Activated CD4-positive, alpha-beta T cell treated with anti-CD3 and anti-CD28 coated beads for 4 hours (primary cell): ENCODE measurements around the gene TMEM256.
A peak's percentile ranks its signal among the peaks of the same experiment; 100 is the strongest.

Source experiments
- DNase-seq, 2 donors: peaks; one replicate each; pipeline ENCODE4 v3.0.0-alpha.2; 2020

TMEM256 gene

DNA sequence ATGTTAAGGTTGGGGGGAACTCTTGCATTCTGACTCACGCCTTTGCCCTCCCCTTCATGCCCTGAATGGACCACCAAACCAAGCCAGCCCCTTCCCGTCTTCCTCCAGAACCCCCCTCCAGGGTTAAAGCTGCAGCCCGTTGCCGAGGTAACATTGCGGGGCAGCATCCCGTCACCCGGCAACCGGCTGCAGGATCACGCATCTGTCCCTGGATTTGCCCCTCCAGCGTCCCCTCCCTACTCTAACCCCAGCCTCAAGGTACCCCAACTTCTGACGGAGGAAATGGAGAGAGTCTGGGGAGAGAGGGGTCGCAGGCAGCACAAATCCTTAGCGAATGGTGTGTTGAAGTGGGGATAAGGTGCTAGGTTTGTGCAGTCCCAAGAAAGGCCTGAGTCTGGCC is 3.2 kb upstream of the TMEM256 start:
- no peak for DNase-seq

- DNase-seq: no peak
Observed at GRCh38 chr17:7406235-7406825, 2.4 kb upstream of the TMEM256 start.

GRCh38 chr17:7405350-7406234 is 1.7 kb upstream of the TMEM256 start:
- DNase-seq: no peak

GRCh38 chr17:7404737-7405349 is 946 bp upstream of the TMEM256 start:
- DNase-seq: peak in 1 of 2 donors; percentile 74

DNA sequence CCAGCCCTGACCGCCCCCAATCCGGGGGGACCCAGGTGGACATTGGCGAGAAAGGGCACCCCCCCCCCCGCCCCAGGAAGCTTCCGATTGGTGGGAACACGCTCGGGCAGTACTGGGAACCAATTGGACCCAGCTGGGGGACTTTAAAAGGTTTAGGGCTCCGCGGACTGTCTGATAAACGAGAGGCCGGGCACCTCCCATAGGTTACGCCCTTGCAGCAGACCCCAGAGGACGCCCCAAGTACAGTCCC is 245 bp downstream of the TMEM256 start:
- no peak for DNase-seq

DNA sequence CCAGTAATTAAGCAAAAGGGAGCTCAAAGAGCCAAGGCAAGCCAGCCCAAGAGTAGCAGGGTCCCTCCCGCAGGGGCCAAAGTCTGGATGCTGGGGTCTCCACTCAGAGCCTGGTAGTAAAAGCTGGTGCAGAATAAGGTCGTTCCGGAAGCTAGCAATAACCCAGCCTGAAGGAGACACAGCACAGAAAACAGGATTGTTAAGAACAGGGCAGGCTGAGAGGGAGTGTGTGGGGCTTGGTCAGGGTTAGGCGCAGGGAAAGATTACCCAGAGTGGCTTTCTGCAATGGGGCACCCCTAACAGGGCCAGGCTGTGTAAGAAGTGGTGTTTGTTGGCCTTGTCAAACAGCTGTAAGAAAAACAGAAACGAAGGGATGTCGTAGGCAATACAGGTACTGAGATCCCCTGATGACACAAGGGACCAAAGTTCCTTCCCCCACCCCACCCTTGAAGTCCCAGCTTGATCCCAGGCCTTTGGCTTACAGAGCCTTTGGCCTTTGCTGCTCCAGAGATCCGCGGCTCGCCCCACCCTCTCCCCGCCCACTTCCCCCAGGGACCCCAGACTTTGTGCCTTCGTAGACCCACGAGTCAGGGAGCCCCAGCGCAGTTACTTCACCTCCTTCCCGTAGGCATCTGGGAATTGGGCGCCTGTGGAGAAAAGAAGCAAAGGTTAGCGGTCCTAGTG is 712 bp downstream of the TMEM256 start:
- peak in 1 of 2 donors; percentile 18 for DNase-seq

DNA sequence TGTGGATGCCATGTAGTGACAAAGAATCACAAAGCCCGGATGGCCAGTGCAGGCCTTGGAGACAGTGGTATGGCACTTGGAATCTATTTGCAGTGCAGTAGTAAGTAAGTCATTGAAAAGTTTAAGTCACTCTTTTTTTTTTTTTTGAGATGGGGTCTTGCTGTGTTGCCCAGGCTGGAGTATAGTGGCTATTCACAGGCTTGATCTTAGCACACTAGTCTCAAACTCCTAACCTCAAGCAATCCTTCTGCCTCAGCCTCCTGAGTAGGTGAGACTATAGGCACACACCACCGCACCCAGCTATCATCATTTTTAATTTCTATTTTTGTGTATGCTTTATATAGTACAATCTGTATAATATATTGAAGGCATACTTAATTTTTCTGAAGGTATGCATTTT is 5.3 kb downstream of the TMEM256 start:
- DNase-seq: no peak

DNA sequence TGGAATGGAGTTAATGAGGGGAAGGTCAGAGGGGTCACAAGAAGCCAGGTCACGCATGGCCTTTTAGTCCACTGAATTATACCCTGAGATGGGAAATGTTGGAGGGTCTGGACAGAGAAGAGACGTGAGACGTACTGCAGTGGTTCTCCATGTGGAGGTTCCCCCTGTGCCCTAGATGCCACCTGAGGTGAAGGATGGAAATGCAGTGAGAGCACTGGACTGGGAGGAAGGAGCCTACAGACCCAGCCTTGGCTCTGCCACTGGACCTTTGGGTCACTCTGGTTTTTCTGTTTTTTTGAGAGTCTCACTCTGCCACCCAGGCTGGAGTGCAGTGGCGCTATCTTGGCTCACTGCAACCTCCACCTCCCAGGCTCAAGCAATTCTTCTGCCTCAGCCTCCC is 7.8 kb downstream of the TMEM256 start:
- no peak for DNase-seq

GRCh38 chr17:7394452-7395191 is 9.3 kb downstream of the TMEM256 start, which contains the start of gene PLSCR3:
TSS of gene PLSCR3 (minus strand) at chr17:7394525. CDS start at chr17:7394110, 415 bp downstream.
- DNase-seq: peak; percentile 79 to 80

DNA sequence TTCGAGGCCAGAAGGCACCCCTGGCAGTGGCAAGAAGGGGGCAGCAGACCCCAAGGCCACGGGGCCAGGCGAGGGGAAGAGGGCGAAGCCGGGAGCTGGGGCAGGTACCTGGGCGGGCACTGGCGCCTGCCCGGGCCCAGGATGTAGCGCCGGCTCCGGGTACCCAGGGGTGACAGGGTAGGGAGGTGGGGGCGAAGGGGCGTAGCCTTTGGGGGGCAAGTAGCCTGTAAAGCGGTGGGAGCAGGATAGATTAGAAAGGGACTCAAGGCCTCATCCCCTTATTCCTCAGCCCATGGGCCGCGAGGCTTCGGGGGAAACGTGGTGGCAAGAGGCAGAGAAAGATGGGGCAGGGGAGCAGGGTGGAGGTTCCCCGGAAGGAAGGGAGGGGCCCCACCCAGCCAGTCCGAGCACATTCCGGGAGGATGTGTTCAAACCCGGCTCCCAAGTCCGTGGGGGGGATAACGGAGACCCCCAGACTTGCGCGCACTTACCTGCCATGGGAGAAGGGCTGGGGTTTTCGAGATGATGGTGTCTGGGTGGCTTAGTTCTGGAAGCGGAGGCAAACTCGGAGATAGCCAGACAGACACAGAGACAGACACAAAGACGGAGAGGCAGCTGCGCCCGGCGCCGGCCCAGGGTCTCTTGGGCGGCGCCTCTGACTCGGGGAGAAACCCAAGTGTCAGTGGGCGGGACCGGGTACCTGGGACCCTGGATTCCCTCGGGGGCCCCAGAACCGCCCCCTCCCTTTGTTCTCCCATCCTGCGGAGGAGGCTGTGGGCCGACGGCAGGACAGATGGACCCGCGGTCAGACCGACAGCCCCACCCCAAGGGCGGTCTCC is 10.1 kb downstream of the TMEM256 start:
- DNase-seq: peak; percentile 64 to 72

GRCh38 chr17:7392696-7393612 is 10.9 kb downstream of the TMEM256 start:
- no peak for DNase-seq

- DNase-seq: no peak
Observed at GRCh38 chr17:7391307-7391706, 12.6 kb downstream of the TMEM256 start.

DNA sequence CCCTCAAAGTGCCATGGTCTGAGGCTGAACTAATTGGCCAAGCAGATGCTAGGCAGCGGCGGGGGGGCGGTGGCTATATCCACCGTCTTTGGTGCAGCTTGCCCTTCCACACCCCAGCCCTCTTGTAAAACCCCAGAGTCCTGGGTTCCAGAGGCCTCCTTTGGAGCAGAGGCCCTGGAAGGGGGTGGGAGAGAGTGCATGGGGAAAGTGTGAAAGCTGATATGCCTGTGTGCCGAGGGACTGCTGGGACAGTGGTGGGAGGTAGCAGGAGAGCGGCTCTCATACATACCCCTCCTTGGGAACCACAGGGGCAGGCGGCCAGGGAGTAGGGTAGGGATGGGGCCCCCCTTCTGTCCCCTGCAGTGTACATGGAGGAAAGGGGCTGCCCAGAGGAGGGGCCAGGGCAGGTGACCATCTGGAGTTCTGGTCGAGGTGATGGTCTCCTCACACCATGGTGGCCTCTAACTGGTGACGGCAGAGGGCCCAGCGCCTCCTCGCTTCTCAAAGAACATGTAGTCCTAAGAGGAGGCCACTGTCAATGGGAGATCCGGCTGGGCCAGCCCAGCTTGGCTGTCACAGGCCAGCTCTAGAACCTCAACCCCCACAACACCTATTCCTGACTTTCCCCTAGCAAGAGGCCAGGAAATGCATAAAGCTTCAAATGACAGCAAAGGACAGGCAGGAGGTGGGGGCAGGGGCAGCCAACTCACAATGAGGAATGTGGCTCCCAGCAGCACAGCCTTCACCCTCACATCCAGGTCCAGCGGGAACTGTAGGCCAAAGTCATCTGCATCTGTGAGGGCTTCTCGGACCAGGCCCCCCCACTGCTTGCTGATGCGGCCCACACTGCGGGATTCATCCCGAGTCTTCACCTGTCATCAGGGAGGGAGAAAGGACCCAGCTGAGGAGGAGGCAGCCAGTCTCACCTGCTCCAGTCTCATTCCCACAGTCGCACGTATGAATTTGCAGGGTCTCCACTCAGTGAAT is 13.7 kb downstream of the TMEM256 start:
- DNase-seq: no peak

GRCh38 chr17:7388856-7389255 is 15.0 kb downstream of the TMEM256 start:
- no peak for DNase-seq

DNA sequence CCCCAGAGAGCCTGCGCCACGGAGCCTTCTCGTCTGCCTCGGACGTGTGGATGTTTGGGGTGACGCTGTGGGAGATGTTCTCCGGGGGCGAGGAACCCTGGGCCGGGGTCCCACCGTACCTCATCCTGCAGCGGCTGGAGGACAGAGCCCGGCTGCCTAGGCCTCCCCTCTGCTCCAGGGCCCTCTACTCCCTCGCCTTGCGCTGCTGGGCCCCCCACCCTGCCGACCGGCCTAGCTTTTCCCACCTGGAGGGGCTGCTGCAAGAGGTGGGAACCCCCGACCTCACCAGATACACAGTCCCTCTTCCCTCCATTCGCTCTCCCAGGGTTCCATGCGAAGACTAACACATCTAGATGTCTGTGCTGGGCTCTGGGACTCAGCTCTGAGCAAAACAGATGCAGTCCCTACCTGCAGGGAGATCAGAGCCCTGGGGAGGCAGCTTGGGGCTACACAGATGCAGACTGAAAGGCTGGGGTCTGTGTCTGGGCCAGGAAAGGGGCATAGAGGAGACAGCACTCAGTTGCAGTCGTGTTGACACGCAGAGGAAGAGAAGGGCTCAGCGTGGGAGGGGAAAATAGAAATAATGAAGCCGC is 19.3 kb downstream of the TMEM256 start:
- DNase-seq: no peak

- peak; percentile 74 to 75 for DNase-seq
Observed at GRCh38 chr17:7383742-7384488, 20.0 kb downstream of the TMEM256 start.

GRCh38 chr17:7383371-7383741 is 20.5 kb downstream of the TMEM256 start:
- DNase-seq: no peak

DNA sequence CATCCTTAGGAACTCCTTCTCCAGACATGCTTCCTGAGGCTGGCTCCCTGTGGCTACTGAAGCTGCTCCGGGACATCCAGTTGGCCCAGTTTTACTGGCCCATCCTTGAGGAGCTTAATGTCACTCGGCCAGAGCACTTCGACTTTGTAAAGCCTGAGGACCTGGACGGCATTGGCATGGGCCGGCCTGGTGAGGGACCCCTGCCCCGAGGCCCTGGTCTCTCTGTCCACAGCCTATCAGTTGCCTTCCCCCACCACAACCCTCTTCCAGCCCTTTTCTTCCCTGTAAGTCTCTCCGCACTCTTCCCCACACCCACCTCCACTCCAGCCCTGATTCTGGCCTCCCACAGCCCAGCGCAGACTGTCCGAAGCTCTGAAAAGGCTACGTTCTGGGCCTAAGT is 21.0 kb downstream of the TMEM256 start:
- no peak for DNase-seq
